Chondrocyte (in vitro differentiated cells): Measurements from ENCODE around the gene LRG1. TPM values are rescaled to one million over a fixed set of nuclear protein-coding genes. Genes with fewer than 3 reads are reported as not detected.

ENCODE experiments used
- DNase-seq: peaks from one replicate; pipeline ENCODE4 v3.0.0; 2021; ENCODE audit warnings: mixed read lengths, low spot score
- H3K27ac Mint-ChIP-seq: one replicate; pipeline ENCODE4 v1.8.0; 2021; ENCODE audit warnings: mild to moderate bottlenecking, moderate library complexity, mixed read lengths; ENCODE audit not compliant: unreplicated experiment
- H3K27me3 Mint-ChIP-seq: 2 replicates; pipeline ENCODE4 v1.8.0; 2021; ENCODE audit warnings: low read depth, mixed read lengths
- H3K36me3 Mint-ChIP-seq: 2 replicates; pipeline ENCODE4 v1.8.0; 2021; ENCODE audit warnings: low read depth, mixed read lengths
- H3K4me1 Mint-ChIP-seq: 2 replicates; pipeline ENCODE4 v1.8.0; 2021; ENCODE audit warnings: low read depth, mild to moderate bottlenecking, mixed read lengths
- H3K4me3 Mint-ChIP-seq: one replicate; pipeline ENCODE4 v1.8.0; 2021; ENCODE audit warnings: mild to moderate bottlenecking, moderate library complexity, mixed read lengths; ENCODE audit not compliant: unreplicated experiment
- H3K9me3 Mint-ChIP-seq: 2 replicates; pipeline ENCODE4 v1.8.0; 2021; ENCODE audit warnings: low read depth, mixed read lengths
- CTCF ChIP-seq: fragments of 200-600 bp; sonication (generic); IDR thresholded peaks from 2 replicates; pipeline ENCODE4 v1.5.0; 2021; ENCODE audit warnings: antibody characterized with exemption, mild to moderate bottlenecking, moderate library complexity
- total RNA-seq: library from RNA; stranded (reverse); gene quantifications from 3 replicates; pipeline ENCODE4 v1.2.1, GENCODE V29; 2021

LRG1 gene
- total RNA-seq, 1 donor from 2014 or later = not detected

- DNase-seq = no peak
- Mint-ChIP-seq H3K27me3 (no peaks in the 10 kb centered on the region), H3K4me3 (no peak overlapping the region), H3K9me3 (no peaks in the 10 kb centered on the region), H3K27ac (no peak overlapping the region), H3K4me1 (no peaks in the 10 kb centered on the region), H3K36me3 (peaks cover 9% of the 10 kb centered on the region)
- TF ChIP-seq CTCF = peak; percentile 18
Observed at GRCh38 chr19:4495471-4495870, 44.4 kb downstream of the LRG1 start.

- H3K27ac Mint-ChIP-seq = no peak overlapping the region
- DNase-seq = no peak
- H3K27me3 Mint-ChIP-seq = no peaks in the 10 kb centered on the region
- peaks cover 11% of the 10 kb centered on the region for H3K36me3 Mint-ChIP-seq
- no peak for TF ChIP-seq CTCF
- no peak overlapping the region for H3K4me3 Mint-ChIP-seq
- no peaks in the 10 kb centered on the region for H3K9me3 Mint-ChIP-seq
- no peaks in the 10 kb centered on the region for H3K4me1 Mint-ChIP-seq
Observed at GRCh38 chr19:4494691-4495064, 45.2 kb downstream of the LRG1 start.

- Mint-ChIP-seq H3K4me1 (no peaks in the 10 kb centered on the region), H3K4me3 (no peak overlapping the region), H3K27me3 (no peaks in the 10 kb centered on the region), H3K36me3 (peaks cover 12% of the 10 kb centered on the region), H3K9me3 (no peaks in the 10 kb centered on the region), H3K27ac (no peak overlapping the region)
- no peak for TF ChIP-seq CTCF
- peak; percentile 90 for DNase-seq
Observed at GRCh38 chr19:4493929-4494690, 45.7 kb downstream of the LRG1 start.

- no peak overlapping the region for H3K4me3 Mint-ChIP-seq
- no peak for TF ChIP-seq CTCF
- H3K9me3 Mint-ChIP-seq = no peaks in the 10 kb centered on the region
- H3K27ac Mint-ChIP-seq = no peak overlapping the region
- DNase-seq = no peak
- no peaks in the 10 kb centered on the region for H3K4me1 Mint-ChIP-seq
- H3K36me3 Mint-ChIP-seq = peaks cover 12% of the 10 kb centered on the region
- no peaks in the 10 kb centered on the region for H3K27me3 Mint-ChIP-seq
Observed at GRCh38 chr19:4493104-4493928, 46.5 kb downstream of the LRG1 start.

- Mint-ChIP-seq H3K36me3 (peaks cover 12% of the 10 kb centered on the region), H3K4me1 (no peaks in the 10 kb centered on the region), H3K27me3 (no peaks in the 10 kb centered on the region), H3K4me3 (no peak overlapping the region), H3K27ac (no peak overlapping the region), H3K9me3 (no peaks in the 10 kb centered on the region)
- no peak for TF ChIP-seq CTCF
- DNase-seq = no peak
Observed at GRCh38 chr19:4492337-4493103, 47.3 kb downstream of the LRG1 start.
